Kasumi-1 (cell line): Measurements from ENCODE around the gene CDH18.

Experiments used
- DNase-seq, 2 experiments: peaks; one replicate each; lab custom pipeline; 2025; lab: John Stamatoyannopoulos, UW

CDH18 gene

GRCh38 chr5:19928562-19929421 is 59.2 kb downstream of the CDH18 start:
- peak; percentile 10 to 14 for DNase-seq

GRCh38 chr5:19927919-19928318 is 60.1 kb downstream of the CDH18 start:
- DNase-seq, result no peak

GRCh38 chr5:19927170-19927569 is 60.8 kb downstream of the CDH18 start:
- no peak for DNase-seq

- no peak for DNase-seq
Observed at GRCh38 chr5:19923742-19924141, 64.3 kb downstream of the CDH18 start.

GRCh38 chr5:19920761-19921160 is 67.2 kb downstream of the CDH18 start:
- no peak for DNase-seq

GRCh38 chr5:19918780-19919179 is 69.2 kb downstream of the CDH18 start:
- no peak for DNase-seq

GRCh38 chr5:19917588-19918122 is 70.3 kb downstream of the CDH18 start:
- no peak for DNase-seq

- peak in 1 of 2 experiments; percentile 4 for DNase-seq
Observed at GRCh38 chr5:19910136-19910535, 77.9 kb downstream of the CDH18 start.

GRCh38 chr5:19904766-19905165 is 83.2 kb downstream of the CDH18 start:
- DNase-seq, result no peak

- DNase-seq, result no peak
Observed at GRCh38 chr5:19903611-19904010, 84.4 kb downstream of the CDH18 start.

- no peak for DNase-seq
Observed at GRCh38 chr5:19902316-19902934, 85.6 kb downstream of the CDH18 start.

GRCh38 chr5:19900269-19900668 is 87.7 kb downstream of the CDH18 start:
- no peak for DNase-seq

GRCh38 chr5:19891658-19892057 is 96.3 kb downstream of the CDH18 start:
- DNase-seq, result no peak

- no peak for DNase-seq
Observed at GRCh38 chr5:19886123-19886917, 101.7 kb downstream of the CDH18 start.

- no peak for DNase-seq
Observed at GRCh38 chr5:19885040-19885824, 102.8 kb downstream of the CDH18 start.

- DNase-seq, result no peak
Observed at GRCh38 chr5:19880859-19881436, 107.1 kb downstream of the CDH18 start.

GRCh38 chr5:19880458-19880857 is 107.5 kb downstream of the CDH18 start:
- DNase-seq, result no peak

GRCh38 chr5:19874811-19875210 is 113.2 kb downstream of the CDH18 start:
- no peak for DNase-seq

GRCh38 chr5:19866090-19866450 is 121.9 kb downstream of the CDH18 start:
- DNase-seq, result no peak

- no peak for DNase-seq
Observed at GRCh38 chr5:19865336-19866089, 122.5 kb downstream of the CDH18 start.

GRCh38 chr5:19862711-19863110 is 125.3 kb downstream of the CDH18 start:
- DNase-seq, result no peak
